Activated CD4-positive, alpha-beta T cell treated with anti-CD3 and anti-CD28 coated beads, Interleukin-2, Interleukin-6, amounts not matched to agents 100 ng/mL and 50 ng/mL, durations not matched to agents 16 hours and 8 hours (primary cell): ENCODE results near the gene GPR156.
"Not testable (repeated sequence)": the region's sequence is repeated elsewhere in the genome, so short reads cannot be mapped to it uniquely, and the experiment has no call there.

Experiments used
- DNase-seq: peaks from one replicate; pipeline ENCODE4 v3.0.0-alpha.2; 2020

The GPR156 gene

DNA sequence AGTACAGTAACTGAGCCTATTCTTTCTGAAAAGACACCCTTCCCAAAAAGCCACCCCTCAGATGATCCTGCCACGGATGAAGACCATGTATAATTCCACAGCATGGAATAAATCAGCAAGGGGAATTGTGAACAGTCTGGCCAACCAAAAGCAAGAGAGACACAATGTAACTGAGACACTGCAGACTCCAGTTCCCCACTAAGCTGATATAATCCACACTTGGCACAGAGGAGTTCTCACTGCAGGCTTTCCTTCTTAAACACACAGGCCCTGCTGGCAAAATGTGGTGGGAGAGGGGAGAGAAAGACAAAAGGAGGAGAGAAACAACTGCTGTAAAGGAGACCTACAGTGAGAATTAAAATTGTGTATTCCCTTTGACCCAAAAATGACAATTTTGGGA lies 12.7 kb downstream of the GPR156 start:
- DNase-seq: no peak

DNA sequence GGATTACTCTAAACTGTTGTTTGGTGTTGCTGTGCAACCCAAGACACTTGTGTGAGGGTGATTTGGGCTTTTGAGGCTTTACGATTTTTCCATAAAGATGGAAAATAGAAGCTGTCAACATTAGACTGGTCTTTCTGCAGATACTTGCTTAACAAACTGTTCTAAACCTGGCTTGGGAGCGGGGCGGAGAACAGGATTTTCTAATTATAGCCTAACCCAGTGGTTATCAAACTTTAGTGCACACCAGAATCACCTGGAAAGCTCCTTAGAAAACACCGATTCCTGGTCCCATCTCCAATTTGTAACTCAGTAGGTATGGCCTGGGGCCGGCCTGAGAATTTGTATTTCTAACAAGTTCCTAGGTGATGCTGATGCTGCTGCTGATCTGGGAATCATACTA lies 19.0 kb downstream of the GPR156 start:
- no peak for DNase-seq

GRCh38 chr3:120264963-120265362 lies 20.1 kb downstream of the GPR156 start:
- DNase-seq: no peak

- no peak for DNase-seq
Measured at GRCh38 chr3:120263792-120264191, 21.2 kb downstream of the GPR156 start.

DNA sequence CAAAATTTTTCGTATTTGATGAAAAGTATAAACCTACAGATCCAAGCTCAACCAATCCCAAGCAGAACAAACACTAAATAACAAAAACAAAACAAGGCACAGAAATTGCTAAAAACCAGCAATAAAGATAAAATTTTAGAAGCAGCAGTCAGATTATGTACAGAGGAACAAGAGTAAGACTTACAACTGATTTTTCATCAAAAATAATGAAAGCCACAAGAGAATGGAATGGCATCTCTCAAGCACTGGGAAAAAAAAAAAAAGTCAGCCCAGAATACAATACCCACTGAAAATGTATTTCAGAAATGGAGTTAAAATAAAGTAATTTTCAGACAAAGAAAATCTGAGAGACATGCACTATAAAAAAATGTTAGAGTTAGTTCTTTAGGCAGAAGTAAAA lies 27.0 kb downstream of the GPR156 start:
- DNase-seq: no peak

GRCh38 chr3:120245386-120245785 lies 39.6 kb downstream of the GPR156 start:
- DNase-seq: no peak

DNA sequence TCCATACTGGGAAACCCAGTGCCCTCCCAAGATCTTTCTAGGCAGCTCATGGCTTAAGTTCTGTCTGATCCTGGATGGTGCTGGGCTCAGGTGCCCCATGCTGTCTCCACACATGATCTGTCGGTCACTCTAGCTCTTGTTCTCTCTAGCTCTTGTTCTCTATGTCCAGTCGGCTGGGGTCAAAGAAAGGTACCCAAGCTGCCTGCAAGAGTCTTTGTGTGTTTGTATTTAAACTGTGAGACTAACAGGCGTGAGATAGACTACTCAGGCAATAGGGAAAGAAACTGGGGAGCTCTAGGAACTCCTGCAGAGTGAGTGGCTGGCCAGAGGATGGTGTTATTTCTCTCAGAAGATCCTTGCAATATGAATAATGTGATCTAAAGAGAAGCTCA lies 40.2 kb downstream of the GPR156 start:
- no peak for DNase-seq

GRCh38 chr3:120239644-120240043 lies 45.4 kb downstream of the GPR156 start:
- DNase-seq: no peak

GRCh38 chr3:120227710-120228347 lies 57.2 kb downstream of the GPR156 start:
- DNase-seq: peak; percentile 5

GRCh38 chr3:120224237-120224636 lies 60.8 kb downstream of the GPR156 start:
- no peak for DNase-seq

DNA sequence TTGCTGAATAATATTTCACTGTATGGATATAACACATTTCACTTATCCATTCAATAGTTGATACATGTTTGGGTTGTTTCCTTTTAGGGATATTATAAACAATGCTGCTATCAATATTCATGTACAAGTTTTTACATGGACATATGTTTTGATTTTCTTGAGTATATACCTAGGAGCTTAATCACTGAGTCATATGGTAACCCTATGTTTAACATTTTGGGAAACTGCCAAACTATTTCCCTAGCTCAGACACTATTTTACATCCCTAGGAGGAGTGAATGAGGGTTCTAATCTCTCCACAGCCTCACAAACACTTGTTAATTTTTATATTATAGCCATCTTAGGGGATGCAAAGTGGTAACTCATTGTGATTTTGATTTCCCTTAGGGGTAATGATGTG lies 66.0 kb downstream of the GPR156 start:
- DNase-seq: no peak

DNA sequence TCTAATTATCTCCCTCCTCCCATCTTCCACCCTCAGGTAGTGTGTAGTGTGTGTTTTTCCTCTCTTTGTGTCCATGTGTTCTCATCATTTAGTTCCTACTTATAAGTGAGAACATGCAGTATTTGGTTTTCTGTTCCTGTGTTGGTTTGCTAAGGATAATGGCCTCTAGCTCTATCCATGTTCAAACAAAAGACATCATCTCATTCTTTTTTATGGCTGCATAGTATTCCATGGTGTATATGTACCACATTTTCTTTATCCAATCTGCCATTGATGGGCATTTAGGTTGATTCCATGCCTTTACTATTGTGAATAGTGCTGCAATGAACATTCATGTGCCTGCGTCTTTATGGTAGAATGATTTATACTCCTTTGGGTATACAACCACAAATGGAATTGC lies 68.4 kb downstream of the GPR156 start:
- not testable (repeated sequence) for DNase-seq

DNA sequence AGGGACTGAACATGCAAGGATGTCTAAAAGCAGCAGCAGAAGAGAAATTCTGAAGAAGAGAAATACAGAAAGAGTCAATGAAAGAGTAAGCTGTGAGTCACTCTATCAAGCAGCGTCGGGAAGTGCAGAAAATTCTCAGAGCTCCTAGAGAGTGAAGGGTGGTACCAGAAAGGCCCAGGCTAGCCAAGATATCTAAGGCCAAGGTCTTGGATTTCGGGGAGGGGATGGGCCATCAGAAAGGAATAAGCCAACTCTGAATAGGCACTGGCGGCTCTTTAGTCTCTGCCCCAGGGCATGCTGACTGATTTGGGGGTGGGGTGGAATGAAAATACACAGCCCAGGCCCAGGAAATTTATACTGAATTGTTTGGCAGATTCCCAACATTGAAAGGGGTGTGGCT lies 70.8 kb downstream of the GPR156 start:
- DNase-seq: no peak

DNA sequence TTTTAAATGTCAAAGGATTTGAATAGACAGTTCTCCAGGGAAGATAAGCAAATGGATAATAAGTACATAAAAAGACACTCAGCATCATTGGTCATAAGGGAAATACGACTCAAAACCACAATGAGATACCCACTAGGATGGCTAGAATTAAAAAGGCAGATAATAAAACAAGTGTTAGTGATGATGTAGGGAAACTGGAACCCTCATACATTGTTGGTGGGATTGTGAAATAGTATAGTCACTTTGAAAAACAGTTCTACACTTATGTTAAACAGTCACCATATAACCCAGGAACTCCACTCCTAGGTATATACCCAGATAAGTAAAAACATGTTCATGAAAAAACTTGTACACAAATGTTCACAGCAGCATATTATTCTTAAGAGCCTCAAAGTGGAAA lies 72.5 kb downstream of the GPR156 start:
- DNase-seq: no peak

GRCh38 chr3:120209425-120209824 lies 75.6 kb downstream of the GPR156 start:
- no peak for DNase-seq

GRCh38 chr3:120204338-120204737 lies 80.7 kb downstream of the GPR156 start:
- no peak for DNase-seq

DNA sequence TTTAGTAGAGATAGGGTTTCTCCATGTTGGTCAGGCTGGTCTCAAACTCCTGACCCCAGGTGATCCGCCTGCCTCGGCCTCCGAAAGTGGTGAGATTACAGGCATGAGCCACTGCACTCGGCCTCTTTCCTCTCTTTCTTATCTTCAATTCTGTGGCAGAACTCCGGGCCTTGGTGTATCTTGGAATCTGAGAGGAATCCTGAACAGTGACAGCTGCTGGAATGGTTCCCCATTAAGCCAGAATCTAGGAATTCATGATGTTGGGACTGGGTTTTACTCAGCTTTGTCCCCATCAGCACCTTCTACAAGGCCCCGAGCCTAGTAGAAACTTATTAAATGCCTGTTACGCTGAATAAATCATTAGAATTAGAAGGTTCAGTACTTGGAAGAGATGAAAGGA lies 81.4 kb downstream of the GPR156 start:
- DNase-seq: no peak

DNA sequence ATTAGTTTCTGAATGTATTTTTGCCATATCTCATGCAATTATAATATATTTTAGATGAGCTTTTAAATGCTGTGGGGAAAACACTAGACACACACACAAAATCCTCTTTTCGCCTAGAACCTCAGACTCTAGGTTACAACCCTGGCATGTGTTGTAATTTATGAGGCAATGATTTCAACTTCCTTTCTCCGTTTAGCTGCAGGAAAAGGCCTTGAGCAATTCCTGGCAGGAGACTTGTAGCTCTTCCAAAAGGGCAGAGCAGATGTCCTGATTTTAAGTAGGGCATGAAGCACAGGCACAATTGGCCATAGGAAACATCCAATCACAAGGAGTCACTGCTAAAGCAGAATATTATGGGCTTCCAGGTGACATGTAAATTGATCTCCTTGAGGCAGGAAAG lies 82.0 kb downstream of the GPR156 start:
- DNase-seq: no peak

DNA sequence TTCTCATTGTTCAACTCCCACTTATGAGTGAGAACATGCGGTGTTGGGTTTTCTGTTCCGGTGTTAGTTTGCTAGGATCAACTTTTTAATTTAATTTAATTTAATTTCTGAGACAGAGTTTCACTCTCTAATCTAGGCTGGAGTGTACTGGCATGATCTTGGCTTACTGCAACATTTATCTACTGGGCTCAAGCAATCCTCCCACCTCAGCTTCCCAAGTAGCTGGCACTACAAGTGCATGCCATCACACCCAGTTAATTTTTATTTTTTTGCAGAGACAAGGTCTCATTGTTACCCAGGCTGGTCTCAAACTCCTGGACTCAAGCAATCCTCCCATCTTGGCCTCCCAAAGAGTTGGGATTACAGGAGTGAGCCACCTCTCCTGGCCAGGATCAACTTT lies 82.7 kb downstream of the GPR156 start:
- no peak for DNase-seq

- DNase-seq: no peak
Measured at GRCh38 chr3:120200493-120201235, 84.4 kb downstream of the GPR156 start.

GRCh38 chr3:120198305-120198878 lies 86.6 kb downstream of the GPR156 start:
- DNase-seq: peak; percentile 11

GRCh38 chr3:120196812-120197211 lies 88.2 kb downstream of the GPR156 start:
- DNase-seq: no peak

- DNase-seq: no peak
Measured at GRCh38 chr3:120196333-120196732, 88.7 kb downstream of the GPR156 start.

GRCh38 chr3:120193554-120193953 lies 91.5 kb downstream of the GPR156 start:
- no peak for DNase-seq

- no peak for DNase-seq
Measured at GRCh38 chr3:120192579-120192978, 92.4 kb downstream of the GPR156 start.
